Nephron progenitor cell (in vitro differentiated cells): ENCODE measurements around the gene GREB1.
A peak's percentile ranks its signal among the peaks of the same experiment; 100 is the strongest.

Source experiments
- DNase-seq: peaks from one replicate; pipeline ENCODE4 v3.0.0; 2021
- H3K27ac Mint-ChIP-seq: 2 replicates; pipeline ENCODE4 v1.8.0; 2021; ENCODE audit warnings: mild to moderate bottlenecking, moderate library complexity, mixed read lengths
- H3K27me3 Mint-ChIP-seq: 2 replicates; pipeline ENCODE4 v1.8.0; 2021; ENCODE audit warnings: mild to moderate bottlenecking, low read depth, mixed read lengths; ENCODE audit not compliant: poor library complexity
- H3K36me3 Mint-ChIP-seq: 2 replicates; pipeline ENCODE4 v1.8.0; 2021; ENCODE audit warnings: low read depth, mixed read lengths
- H3K4me1 Mint-ChIP-seq: 2 replicates; pipeline ENCODE4 v1.8.0; 2021; ENCODE audit warnings: mixed read lengths
- H3K4me3 Mint-ChIP-seq: 2 replicates; pipeline ENCODE4 v1.8.0; 2021; ENCODE audit warnings: mild to moderate bottlenecking, moderate library complexity, mixed read lengths
- H3K9me3 Mint-ChIP-seq: 2 replicates; pipeline ENCODE4 v1.8.0; 2021; ENCODE audit warnings: mild to moderate bottlenecking, moderate library complexity, mixed read lengths
- TF ChIP-seq, protein P1 (sequence below): fragments of 200-600 bp; sonication (generic); IDR thresholded peaks from 2 replicates; pipeline ENCODE4 v1.5.0; 2021; ENCODE audit warnings: antibody characterized with exemption

Gene GREB1

GRCh38 chr2:11559786-11560155 lies 25.9 kb downstream of the GREB1 start:
- no peak for DNase-seq
- no peaks in the 10 kb centered on the region for H3K9me3 Mint-ChIP-seq
- no peak overlapping the region for H3K4me3 Mint-ChIP-seq
- H3K27me3 Mint-ChIP-seq: peaks cover 2% of the 10 kb centered on the region
- peaks cover 16% of the 10 kb centered on the region for H3K36me3 Mint-ChIP-seq
- TF ChIP-seq, protein P1, sequence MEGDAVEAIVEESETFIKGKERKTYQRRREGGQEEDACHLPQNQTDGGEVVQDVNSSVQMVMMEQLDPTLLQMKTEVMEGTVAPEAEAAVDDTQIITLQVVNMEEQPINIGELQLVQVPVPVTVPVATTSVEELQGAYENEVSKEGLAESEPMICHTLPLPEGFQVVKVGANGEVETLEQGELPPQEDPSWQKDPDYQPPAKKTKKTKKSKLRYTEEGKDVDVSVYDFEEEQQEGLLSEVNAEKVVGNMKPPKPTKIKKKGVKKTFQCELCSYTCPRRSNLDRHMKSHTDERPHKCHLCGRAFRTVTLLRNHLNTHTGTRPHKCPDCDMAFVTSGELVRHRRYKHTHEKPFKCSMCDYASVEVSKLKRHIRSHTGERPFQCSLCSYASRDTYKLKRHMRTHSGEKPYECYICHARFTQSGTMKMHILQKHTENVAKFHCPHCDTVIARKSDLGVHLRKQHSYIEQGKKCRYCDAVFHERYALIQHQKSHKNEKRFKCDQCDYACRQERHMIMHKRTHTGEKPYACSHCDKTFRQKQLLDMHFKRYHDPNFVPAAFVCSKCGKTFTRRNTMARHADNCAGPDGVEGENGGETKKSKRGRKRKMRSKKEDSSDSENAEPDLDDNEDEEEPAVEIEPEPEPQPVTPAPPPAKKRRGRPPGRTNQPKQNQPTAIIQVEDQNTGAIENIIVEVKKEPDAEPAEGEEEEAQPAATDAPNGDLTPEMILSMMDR: no peak
- H3K27ac Mint-ChIP-seq: peak overlapping the region; percentile 84
- H3K4me1 Mint-ChIP-seq: peaks cover 61% of the 10 kb centered on the region

DNA sequence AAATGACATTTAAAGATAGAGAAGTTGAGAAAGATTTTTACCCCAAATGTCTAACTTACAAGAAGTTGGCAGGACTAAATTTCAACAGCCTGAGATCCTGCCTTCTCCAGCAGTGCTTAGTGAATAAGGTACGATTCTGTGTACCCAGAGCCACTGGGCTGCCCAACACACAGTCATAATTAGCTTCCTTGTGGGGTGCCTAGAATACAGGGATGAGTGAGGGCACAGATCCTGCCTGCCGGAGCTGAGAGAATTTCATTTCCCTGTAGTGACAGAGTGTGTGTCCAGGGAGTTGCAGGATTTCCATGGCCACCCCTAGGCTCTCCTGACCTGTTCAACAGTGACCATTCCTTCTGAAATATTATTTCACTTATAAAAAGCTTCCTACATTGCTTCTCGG lies 27.0 kb downstream of the GREB1 start:
- TF ChIP-seq, protein P1: no peak
- no peak overlapping the region for H3K4me3 Mint-ChIP-seq

GRCh38 chr2:11562011-11562410 lies 28.2 kb downstream of the GREB1 start:
- H3K27me3 Mint-ChIP-seq: peaks cover 2% of the 10 kb centered on the region
- H3K36me3 Mint-ChIP-seq: peaks cover 25% of the 10 kb centered on the region
- H3K27ac Mint-ChIP-seq: no peak overlapping the region
- peaks cover 52% of the 10 kb centered on the region for H3K4me1 Mint-ChIP-seq
- no peak for DNase-seq
- H3K4me3 Mint-ChIP-seq: no peak overlapping the region
- TF ChIP-seq, protein P1: no peak
- no peaks in the 10 kb centered on the region for H3K9me3 Mint-ChIP-seq

More for the DNA sequence above, 27.0 kb downstream of the GREB1 start:
- H3K27ac Mint-ChIP-seq: peak overlapping the region; percentile 66
- H3K4me1 Mint-ChIP-seq: peaks cover 56% of the 10 kb centered on the region
- H3K9me3 Mint-ChIP-seq: no peaks in the 10 kb centered on the region
- H3K36me3 Mint-ChIP-seq: peaks cover 17% of the 10 kb centered on the region
- H3K27me3 Mint-ChIP-seq: peaks cover 2% of the 10 kb centered on the region
- no peak for DNase-seq

DNA sequence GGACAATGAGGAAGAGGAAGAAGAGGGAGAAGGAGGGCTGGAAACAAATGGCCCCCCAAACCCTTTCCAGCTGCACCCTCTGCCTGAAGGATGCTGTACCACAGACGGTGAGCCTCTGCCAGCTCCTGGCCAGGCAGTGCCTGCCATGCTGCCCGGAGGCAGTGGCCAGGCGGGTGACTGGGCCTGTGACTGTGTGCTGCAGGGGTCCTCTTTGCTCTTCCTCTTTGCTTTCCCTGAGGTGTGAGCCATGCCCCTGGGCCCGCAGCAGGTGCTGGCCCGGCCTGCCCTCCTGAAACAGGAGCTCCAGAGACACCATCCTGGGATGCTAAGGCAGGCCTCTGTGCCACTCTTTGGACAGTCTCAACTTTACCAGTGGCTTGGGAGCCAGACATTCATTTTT lies 28.6 kb downstream of the GREB1 start:
- TF ChIP-seq, protein P1: no peak
- Mint-ChIP-seq H3K4me1 (peaks cover 49% of the 10 kb centered on the region), H3K9me3 (no peaks in the 10 kb centered on the region), H3K4me3 (no peak overlapping the region), H3K36me3 (peaks cover 26% of the 10 kb centered on the region), H3K27me3 (peaks cover 2% of the 10 kb centered on the region), H3K27ac (no peak overlapping the region)
- DNase-seq: no peak

GRCh38 chr2:11563784-11564666 lies 30.2 kb downstream of the GREB1 start:
- TF ChIP-seq, protein P1: no peak
- Mint-ChIP-seq H3K27me3 (peaks cover 2% of the 10 kb centered on the region), H3K4me3 (no peak overlapping the region), H3K36me3 (peaks cover 26% of the 10 kb centered on the region), H3K4me1 (peaks cover 49% of the 10 kb centered on the region), H3K9me3 (no peaks in the 10 kb centered on the region), H3K27ac (no peak overlapping the region)
- DNase-seq: no peak
